CD4-positive, alpha-beta T cell treated with Interleukin-15 for 1 hour (primary cell): Measurements from ENCODE around the gene OVCH1.

ENCODE experiments used
- DNase-seq: peaks from one replicate; pipeline ENCODE4 v3.0.0-alpha.2; 2020

Gene OVCH1, protein sequence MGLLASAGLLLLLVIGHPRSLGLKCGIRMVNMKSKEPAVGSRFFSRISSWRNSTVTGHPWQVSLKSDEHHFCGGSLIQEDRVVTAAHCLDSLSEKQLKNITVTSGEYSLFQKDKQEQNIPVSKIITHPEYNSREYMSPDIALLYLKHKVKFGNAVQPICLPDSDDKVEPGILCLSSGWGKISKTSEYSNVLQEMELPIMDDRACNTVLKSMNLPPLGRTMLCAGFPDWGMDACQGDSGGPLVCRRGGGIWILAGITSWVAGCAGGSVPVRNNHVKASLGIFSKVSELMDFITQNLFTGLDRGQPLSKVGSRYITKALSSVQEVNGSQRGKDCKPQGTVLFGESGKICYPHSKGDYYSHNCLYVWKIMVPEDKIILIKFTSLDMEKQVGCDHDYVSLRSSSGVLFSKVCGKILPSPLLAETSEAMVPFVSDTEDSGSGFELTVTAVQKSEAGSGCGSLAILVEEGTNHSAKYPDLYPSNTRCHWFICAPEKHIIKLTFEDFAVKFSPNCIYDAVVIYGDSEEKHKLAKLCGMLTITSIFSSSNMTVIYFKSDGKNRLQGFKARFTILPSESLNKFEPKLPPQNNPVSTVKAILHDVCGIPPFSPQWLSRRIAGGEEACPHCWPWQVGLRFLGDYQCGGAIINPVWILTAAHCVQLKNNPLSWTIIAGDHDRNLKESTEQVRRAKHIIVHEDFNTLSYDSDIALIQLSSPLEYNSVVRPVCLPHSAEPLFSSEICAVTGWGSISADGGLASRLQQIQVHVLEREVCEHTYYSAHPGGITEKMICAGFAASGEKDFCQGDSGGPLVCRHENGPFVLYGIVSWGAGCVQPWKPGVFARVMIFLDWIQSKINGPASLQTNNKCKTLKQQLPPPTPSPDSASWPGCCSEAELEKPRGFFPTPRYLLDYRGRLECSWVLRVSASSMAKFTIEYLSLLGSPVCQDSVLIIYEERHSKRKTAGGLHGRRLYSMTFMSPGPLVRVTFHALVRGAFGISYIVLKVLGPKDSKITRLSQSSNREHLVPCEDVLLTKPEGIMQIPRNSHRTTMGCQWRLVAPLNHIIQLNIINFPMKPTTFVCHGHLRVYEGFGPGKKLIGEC

DNA sequence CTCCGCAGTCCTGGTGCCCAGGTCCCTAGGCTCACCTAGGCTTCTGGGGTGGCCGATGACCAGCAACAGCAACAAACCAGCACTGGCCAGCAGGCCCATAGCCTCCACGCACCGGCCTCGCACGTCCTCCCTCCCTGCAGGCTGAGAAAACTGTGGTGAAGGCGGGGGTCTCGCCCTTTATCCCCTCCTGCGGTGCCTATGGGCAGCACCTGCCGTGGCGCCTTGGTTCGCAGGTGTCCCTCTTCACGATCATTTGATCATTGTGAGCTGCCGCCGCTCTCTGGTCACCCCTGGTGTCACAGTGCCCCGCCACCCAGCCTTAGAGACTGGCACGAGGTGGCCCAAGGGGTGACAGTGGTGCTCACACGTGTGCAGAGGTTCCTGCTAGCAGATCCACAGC is at the start of gene OVCH1:
OVCH1 (minus strand) TSS at position 99 of the 400 bp plus-strand sequence; CDS start at position 99, 0 bp downstream.
- no peak for DNase-seq

DNA sequence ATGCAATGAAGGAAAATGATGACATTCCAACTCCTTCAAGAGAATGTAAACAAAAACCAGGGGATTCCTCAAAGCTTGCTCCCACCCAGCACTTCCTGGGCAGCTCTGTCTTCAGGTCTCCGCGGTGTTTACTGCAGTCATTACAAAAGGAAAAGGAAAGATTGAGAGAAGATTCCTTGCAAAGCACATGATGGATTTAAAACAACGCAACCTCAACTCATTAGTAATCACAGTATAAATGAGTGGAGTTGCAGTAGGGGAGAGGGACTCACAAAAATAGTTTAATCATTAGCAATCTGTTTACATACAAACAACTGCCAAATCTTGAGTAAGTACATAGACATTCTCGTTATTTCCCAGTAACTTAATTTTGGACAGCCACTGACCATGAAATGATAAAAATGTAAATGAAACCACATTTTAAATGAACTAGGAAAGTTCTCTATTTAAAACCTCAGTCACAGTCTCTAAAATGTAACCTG is 49.7 kb upstream of the OVCH1 start:
- DNase-seq: no peak

DNA sequence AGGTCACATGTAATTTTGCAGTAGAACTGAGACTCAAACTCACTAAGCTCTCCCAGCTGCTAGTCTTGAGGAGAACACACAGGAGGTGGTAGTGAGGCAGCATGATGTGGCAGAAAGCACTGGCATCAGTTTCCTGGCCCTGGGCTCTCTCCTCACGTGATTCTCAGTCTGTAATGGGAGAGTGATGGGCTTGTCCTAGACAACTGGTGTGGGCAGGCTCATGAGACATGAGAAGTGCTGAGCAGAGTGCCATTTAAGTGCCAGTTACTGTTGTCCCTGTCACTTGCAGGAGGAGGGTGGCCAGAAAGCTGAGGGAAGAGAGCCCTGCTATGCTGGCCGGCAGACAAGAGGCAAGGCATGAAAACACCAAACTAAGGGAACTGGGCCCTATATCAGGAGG is 48.5 kb upstream of the OVCH1 start:
- DNase-seq: no peak

DNA sequence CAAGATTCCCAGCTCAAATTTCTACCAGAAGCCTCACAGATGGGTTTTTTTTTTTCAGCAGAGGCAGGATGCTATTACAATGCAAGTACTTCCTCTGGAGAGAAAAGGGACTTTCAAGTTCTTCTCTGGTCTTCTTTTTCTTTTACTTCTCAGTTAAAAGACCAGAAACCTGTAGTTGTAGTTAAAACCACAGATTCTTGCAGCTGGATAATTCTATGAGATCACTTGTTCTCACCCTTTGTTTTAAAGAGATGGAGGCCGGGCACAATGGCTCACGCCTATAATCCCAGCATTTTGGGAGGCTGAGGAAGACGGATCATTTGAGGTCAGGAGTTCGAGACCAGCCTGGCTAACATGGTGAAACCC is 47.6 kb upstream of the OVCH1 start:
- no peak for DNase-seq

DNA sequence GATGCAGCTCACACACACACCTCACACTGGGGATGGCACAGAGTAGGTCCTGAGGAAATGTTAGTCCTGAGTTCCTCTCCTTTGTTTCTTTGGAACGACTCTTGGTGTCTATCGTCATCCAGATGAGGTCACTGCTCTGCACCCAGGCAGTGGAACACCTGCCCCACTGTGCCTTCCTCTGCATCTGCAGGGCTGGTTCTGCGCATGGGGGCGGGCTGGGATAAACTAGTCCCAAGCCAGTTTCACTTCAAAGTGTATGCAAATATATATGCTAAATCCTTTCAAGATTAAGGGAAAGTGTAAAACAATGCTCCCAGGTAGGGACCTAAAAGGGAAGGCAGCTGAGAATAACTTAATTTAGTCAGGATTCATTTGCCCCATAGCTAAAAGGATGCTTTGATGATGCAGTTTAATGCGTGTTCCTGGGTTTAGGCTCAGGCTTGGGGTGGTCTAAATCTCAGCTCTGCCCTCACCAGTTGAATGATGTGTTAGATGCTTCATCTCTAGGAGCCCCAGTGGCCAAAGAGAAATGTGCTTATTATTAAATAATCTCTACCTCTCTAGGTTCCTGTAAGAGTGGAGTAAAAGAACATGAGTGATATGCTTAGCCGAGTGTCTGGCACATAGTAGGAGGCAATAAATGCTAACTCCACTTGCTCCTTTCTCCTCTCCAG is 47.1 kb upstream of the OVCH1 start:
- no peak for DNase-seq

DNA sequence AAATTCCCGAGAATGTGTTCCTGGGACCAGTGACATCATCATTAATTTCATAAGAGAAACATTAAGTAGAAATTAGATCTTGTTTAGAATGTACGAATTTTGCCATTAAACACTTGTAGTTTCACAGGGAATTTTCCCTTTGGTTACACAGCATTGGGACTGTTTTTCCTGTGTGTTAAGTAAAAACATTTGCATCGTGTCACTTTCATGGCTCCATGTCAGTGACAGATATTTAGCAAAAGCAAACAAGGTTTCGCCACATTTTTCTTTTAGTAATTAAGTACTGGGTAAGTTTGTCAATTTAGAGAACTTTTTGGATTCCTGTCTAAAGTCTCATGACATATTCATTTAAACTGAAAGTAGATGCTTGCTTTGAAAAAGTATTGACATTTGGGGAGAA is 45.5 kb upstream of the OVCH1 start:
- DNase-seq: no peak

DNA sequence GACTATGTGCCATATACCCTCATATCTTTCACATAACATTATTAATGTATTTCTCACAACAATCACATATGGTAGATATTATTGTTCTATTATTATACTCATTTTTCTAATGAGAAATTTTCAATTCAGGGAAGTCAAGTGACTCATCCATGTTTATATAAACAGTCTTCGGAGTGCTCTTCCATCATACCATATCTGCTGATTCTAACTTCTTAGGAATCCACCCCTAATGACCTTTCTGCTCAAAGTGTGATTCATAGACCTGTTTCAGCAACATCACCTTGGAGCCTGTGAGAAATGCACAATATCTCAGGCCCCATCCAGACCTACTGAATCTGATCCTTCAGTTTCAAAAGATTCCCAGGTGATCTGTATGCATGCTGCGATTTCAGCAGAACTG is 39.8 kb upstream of the OVCH1 start:
- DNase-seq: no peak

DNA sequence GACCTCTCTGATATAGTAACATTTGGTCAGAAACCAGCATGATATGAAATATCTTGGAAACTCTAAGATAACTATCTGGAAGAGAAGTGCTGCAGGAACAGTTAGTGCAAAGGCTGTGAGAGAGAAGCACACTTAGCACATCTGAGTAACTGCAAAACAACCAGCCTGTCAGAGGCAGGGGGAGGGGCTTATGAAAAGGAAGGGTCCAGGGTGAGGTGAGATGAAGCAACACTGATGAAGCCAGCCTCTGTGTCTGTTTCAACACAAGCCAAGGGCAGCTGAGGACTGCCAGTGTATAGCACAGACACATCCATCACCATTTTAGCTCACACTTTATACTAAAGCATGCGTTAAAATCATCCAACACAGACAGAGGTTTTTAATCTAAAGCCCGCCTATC is 37.4 kb upstream of the OVCH1 start:
- DNase-seq: no peak

DNA sequence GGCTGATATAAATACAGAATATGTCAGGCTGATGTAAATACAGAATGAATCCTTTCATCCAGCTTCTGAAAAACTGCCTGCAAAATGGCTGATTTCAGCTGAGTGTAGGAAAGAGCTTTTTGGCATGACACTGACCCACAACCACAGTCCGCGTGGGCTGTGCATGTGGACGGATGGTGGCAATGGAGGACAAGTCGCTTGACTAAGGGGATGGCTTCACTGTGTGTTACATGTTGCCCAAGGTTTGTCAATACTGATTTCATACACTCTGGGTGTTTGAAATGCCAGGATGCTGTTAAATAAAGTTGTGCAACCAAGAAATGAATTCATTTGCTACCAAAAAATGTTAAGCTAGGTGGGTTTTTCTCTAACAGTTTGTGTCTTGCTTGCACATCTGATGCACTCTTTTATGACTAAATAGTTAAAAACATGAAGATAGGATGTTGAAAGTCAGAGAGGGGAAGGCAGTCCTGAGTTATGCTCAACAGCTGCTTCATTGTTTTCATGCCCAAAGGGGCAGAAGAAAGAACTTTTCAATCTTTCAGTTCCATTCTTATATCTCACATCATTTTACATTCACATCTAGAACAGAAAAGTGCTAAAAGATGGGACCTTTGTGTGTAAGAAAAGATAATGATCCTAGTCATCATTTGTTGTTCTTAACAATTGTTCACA is 36.5 kb upstream of the OVCH1 start:
- no peak for DNase-seq

DNA sequence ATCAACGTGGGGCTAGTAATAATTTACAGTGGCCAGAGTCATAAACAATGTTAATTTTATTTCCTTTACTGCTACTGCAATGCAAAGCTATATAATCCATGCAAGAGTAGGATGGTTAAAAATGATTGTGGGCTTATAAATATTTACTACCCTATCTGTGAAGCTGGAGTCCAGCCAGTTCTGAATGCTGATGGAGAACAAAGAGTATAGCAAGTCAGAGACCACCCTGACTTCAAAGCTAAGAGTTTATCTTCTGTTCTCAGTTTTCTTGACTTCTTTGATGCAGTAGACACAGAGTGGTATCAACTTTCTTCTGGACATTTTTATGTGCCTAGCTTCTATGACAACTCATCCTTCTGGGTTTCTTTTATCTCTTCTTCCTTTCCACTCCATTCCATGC is 34.0 kb upstream of the OVCH1 start:
- DNase-seq: no peak

DNA sequence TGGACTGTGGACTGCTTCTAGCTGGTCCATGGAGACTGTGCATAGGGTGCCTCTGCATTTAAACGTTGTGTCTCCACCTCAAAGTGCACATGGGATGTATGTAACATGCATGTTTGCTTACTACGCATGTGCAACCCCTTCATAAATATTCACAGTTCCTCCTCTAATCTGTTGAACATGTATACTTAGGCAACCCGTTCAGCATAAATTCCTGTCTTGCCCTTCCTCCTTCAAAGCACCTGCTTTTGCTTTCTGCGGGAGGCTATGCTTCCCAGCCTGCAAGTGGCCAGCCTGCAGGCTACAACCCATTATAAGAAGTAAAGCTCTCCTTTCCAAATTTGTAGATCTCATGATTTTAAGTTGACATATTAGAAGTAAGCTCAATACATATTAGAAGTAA is 33.0 kb upstream of the OVCH1 start:
- no peak for DNase-seq

DNA sequence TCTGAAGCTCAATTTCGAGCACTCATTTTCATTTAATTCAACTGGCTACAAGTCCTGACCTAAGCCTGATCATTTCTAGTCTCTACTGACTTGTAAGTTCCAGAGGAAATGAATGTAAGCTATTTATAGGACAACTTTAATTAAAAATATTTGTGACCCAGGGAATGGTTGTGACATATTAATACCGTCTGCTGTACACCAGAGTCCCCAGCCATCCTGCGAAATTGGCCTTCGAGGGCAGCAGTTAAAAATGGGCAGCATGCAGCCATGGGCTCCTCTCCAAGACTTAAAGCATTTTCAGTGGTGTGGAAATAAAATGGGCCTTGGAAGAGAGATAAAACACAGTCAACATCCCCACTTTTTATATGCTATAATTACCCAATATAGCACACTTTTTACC is 30.7 kb upstream of the OVCH1 start:
- no peak for DNase-seq

DNA sequence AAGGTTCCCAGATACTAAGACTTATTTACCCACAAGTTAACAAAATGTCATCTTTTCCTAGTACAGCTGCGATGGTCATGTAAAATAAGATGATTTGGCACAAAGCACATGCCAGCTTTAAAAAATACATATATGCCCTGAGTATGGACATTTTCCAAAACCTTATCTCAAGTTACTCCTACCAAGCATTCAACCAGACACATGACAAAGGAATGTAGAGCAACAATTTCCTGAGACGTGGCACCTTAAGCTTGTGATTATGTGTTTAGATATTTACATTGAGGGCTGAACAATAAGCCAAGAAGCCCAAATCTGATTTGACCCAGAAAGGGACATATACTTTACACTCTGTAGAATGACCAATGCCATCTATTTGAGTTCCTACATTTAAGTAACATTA is 24.5 kb upstream of the OVCH1 start:
- DNase-seq: no peak

DNA sequence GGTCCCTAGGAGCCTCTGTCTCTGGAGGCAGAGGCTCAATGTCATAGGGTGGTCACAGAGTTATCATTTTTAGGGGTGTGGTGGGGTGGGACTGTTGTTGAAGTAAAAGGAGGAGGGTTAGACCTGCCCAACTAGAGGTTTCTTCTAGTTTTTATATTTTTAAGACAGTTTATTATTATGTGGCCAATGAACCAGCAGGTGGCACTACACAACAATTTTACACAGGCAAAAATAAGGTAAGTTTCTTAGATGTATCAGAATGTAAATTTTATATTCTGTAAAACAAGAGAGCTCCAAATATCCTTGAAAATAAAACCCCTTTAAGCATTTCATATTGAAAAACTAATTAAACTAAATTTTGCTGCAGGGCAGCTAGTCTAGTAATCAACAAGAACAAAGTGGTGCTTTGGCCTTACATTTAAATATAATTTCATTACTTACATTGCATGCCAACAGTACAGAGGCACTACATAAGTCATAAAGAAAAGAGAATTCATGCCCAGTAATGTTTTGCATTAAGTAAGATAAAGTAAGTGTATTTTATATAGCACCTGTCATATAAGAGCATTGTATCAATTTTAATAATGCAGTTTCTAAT is 22.2 kb upstream of the OVCH1 start:
- DNase-seq: no peak

DNA sequence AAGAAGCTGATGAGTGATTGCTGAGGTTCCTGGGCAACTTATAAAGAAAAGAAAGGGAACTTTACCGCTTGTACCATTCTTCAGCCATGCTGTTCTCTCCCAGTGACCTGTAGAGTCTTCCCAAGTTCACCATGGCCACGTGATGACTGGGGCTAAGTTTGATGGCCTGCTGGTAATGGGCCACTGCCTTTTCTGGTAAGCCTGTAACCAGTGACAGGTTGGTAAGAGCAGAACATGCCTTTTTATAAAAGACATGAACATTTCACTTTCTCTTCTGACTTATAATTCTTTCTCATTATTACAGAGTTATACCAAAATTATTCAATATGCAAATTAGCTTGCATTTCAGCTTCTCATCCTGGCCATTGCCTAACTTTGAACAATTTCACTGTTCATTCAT is 20.9 kb upstream of the OVCH1 start:
- no peak for DNase-seq

DNA sequence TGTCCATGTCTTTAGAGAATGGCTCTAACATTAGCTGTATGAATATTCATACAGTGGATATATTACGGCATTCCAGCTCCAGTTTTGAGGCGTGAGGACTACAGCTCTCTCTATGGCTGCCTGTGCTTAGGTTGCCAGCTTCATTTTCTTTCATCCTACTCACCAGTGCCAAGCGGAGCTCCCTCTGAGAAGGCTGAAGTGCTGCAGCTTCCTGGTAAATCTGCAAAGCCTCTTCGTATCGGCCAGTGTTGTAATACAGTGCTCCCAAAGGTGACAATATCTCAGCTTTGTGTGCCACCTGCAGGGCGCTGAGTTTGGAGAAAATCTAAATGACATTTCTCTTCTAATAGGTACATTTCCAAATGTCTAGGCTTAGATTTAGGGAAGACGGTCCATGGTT is 19.8 kb upstream of the OVCH1 start:
- no peak for DNase-seq

DNA sequence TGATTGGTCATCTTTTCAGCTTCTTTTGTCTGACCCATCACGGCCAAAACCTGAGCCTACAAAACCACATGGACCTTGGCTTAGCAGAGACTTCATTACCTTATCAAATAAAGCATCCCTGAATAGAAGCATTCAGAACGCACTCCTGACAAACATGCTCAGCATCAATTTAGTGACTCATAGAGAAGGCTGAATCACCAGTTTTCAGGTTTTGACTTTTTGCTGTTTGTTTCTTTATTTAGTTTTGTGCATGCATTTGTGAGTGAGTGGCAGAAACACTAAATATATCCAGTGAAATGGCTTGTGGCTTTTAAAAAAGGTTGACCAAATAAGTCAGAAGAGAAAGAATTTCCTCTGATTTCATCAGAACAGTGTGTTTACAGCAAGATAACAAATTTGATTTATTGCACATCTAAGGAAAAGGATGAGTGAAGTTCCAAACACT is 19.0 kb upstream of the OVCH1 start:
- DNase-seq: no peak

DNA sequence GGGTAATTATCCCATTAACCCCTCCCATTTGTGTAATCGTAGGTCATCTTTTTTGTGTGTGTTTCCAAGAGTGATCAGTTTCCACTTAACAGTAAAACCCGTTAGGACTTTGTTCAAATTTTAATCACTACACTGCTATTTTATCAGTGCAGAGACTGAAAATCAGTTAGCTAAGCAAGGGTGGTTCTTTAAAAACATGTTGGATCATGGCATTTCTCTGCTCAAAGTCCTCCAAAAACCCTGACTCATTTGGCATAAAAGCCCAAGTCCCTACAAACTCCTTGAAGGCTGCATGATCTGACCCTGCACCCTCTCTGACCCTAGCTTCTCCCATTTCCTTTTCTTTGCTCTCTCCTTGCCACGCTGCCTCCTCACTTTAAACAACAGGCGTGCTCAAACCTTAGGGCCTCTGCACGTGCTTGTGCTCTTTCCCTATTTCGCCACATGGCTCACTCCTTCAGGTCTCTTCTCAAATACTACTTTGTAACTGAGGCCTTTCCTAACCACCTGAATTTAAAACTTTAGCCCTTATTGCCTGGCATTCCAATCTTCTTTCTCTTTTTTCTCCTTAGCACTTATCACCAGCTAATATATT is 13.2 kb upstream of the OVCH1 start:
- DNase-seq: no peak

DNA sequence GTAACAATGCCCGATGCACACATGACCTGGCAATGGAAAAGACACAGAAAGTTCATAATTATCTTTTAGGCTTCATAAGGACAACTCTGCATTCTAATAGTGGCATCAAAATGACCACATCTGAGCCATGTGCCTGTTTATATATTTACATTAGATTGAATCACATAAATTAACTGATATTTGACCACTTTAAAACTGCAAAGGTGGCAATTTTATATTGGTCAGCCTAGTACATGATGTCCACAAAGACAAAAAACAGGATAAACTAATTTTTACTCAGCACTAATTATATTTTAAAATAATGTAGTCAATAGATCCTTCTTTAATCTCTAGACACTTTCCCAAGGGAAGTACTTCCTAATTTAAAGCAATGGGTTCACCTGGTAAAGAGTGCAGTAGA is 12.0 kb upstream of the OVCH1 start:
- DNase-seq: no peak

DNA sequence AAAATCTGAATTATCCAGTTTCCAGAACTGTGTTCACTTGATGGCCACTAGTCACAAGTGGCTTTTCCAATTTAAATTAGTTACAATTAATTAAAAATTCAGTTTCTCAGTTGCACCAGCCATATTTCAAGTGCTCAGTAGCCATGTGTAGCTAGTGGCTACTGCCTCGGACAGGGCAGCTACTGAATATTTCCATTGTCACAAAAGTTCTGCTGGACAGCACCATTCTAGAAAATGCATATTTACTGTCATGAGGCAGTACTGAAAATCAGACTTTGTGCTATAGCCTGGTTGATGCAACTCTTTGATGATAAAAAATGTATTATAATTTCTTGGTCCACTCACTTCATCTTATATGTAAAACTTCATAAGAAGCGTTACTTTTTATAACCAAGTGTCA is 11.5 kb upstream of the OVCH1 start:
- no peak for DNase-seq

DNA sequence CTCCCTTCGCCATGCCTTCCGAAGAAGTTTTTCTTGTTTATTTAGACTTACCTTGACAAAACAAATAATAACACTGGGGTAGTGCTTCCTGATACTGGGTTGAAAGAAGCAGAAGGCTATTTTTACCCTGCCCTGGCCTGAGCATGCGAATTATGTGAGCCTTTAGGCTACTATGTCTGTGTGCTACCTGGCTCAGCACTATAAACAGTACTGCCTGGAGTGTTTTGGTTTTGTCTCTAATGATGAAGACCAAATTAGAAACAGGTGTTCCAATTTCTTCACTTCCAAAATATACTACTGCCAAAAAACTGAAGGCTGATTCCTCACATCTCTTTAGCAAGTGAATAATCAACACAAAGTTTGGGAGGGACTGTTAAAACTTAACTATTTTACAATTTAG is 7.6 kb upstream of the OVCH1 start:
- no peak for DNase-seq

DNA sequence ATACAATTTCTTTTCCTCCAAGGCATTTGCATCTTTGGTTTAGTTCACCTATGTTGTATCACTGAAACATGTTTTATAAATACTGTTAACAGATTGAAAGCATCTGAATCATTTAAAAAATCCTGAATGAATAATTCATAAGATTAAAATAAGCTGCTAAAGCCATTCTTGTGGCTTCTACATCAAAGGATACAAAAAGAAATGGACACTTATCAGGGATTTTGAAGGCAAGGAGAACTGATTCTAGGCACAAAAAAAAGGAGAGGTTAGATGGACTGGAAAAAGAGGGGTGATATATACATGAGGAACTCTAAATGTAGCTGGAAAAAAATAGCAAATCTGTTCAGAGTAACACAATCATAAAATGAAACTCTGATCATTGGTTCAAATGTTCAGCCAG is 5.8 kb upstream of the OVCH1 start:
- DNase-seq: no peak
